Activated effector memory CD4-positive, alpha-beta T cell treated with anti-CD3 and anti-CD28 coated beads, Interleukin-2, amount 50 U/mL, for 16 hours (primary cell): ENCODE measurements around the gene MATK.

Experiments
- DNase-seq: peaks from one replicate; pipeline ENCODE4 v3.0.0-alpha.2; 2020

MATK gene

GRCh38 chr19:3788996-3789778, 3.0 kb upstream of the MATK start:
- no peak for DNase-seq

GRCh38 chr19:3785451-3785937, 687 bp downstream of the MATK start:
- DNase-seq = no peak

GRCh38 chr19:3784607-3785450, 1.4 kb downstream of the MATK start:
- no peak for DNase-seq

GRCh38 chr19:3783660-3784584, 2.3 kb downstream of the MATK start:
- DNase-seq = peak; percentile 79

GRCh38 chr19:3782903-3783302, 3.3 kb downstream of the MATK start:
- DNase-seq = no peak

GRCh38 chr19:3782330-3782729, 3.9 kb downstream of the MATK start:
- no peak for DNase-seq

GRCh38 chr19:3781603-3782002, 4.6 kb downstream of the MATK start:
- no peak for DNase-seq

GRCh38 chr19:3780786-3781304, 5.3 kb downstream of the MATK start:
- no peak for DNase-seq

- DNase-seq = no peak
These were observed 7.1 kb downstream of the MATK start for GRCh38 chr19:3778899-3779723.

GRCh38 chr19:3778104-3778867, 7.9 kb downstream of the MATK start:
- DNase-seq = no peak

- no peak for DNase-seq
These were observed 9.6 kb downstream of the MATK start for GRCh38 chr19:3776479-3777040.

- DNase-seq = no peak
These were observed 10.3 kb downstream of the MATK start for GRCh38 chr19:3775831-3776230.

GRCh38 chr19:3775374-3775711, 10.8 kb downstream of the MATK start:
- DNase-seq = no peak

- no peak for DNase-seq
These were observed 11.4 kb downstream of the MATK start for GRCh38 chr19:3774621-3775373.

GRCh38 chr19:3773814-3774515, 12.2 kb downstream of the MATK start:
- no peak for DNase-seq

- DNase-seq = no peak
These were observed 14.2 kb downstream of the MATK start, which contains the start of gene RAX2 for GRCh38 chr19:3771906-3772455. RAX2 (minus strand) TSS chr19:3772228; CDS start chr19:3771742, 486 bp downstream.

- no peak for DNase-seq
These were observed 14.9 kb downstream of the MATK start for GRCh38 chr19:3771000-3771905.
